Measurements from ENCODE around the gene RPS16. TPM values are rescaled to one million over a fixed set of nuclear protein-coding genes. Genes with fewer than 3 reads are reported as not detected.

Gene RPS16
- total and polyA plus RNA-seq, 3 experiments from 2014 or later, result 1,795 to 2,668 (median 2,654) TPM

- no peaks in the 10 kb centered on the region for H3K27me3 ChIP-seq (ENCODE audit: insufficient read depth, low read length, poor library complexity, severe bottlenecking)
- peaks cover 14% of the 10 kb centered on the region for H3K36me3 ChIP-seq (ENCODE audit: insufficient read depth, low read length)
- Mint-ChIP-seq H3K9me3 (peaks cover 0 to 20% (median 10%) of the 10 kb centered on the region in 5 donors), H3K4me1 (peaks cover 39 to 50% (median 46%) of the 10 kb centered on the region in 3 donors), H3K36me3 (peaks cover 13 to 57% (median 15%) of the 10 kb centered on the region in 3 donors), H3K27ac (peak overlapping the region; percentile 96 to 100 (median 98)), H3K27me3 (peaks cover 0 to 37% of the 10 kb centered on the region in 2 donors), H3K4me3 (peak overlapping the region; percentile 89 to 96 (median 92))
- DNase-seq, result peak; percentile 85 to 94 (median 90)
- ChIA-PET CTCF (interaction anchor here (0.7 to 2.3 kb wide), 15 partner anchors 12 to 289 kb away, joined by 3 to 207 read pairs (median 6); partner anchors contain the start of genes EID2B, GMFG, MED29 and PAF1), POLR2A (interaction anchor here (0.6 to 2.3 kb wide), 9 partner anchors 8 to 121 kb away, joined by 3 to 48 read pairs (median 7); partner anchors contain the start of genes EID2B, GMFG, MED29 and PAF1)
- no peaks in the 10 kb centered on the region for H3K9me3 ChIP-seq (ENCODE audit: low read length)
- peak overlapping the region; percentile 86 for H3K4me3 ChIP-seq (ENCODE audit: low read length)
- peak overlapping the region; percentile 97 for H3K27ac ChIP-seq (ENCODE audit: low read depth, low read length)
- peaks cover 28% of the 10 kb centered on the region for H3K4me1 ChIP-seq (ENCODE audit: insufficient read depth, low read length)
These were observed 24.0 kb downstream of the RPS16 start for GRCh38 chr19:39411832-39412099.

GRCh38 chr19:39411081-39411831 lies 24.5 kb downstream of the RPS16 start:
- peaks cover 14% of the 10 kb centered on the region for H3K36me3 ChIP-seq (ENCODE audit: insufficient read depth, low read length)
- DNase-seq, result peak in 1 of 5 donors; percentile 60
- peaks cover 0 to 38% of the 10 kb centered on the region in 2 donors for H3K27me3 Mint-ChIP-seq
- peak overlapping the region; percentile 86 for H3K4me3 ChIP-seq (ENCODE audit: low read length)
- CTCF ChIA-PET, result interaction anchor here (0.7 to 2.3 kb wide), 14 partner anchors 11 to 289 kb away, joined by 3 to 207 read pairs (median 6); partner anchors contain the start of genes EID2B, GMFG, MED29 and PAF1
- peak overlapping the region; percentile 89 to 96 (median 92) for H3K4me3 Mint-ChIP-seq
- H3K27me3 ChIP-seq (ENCODE audit: insufficient read depth, low read length, poor library complexity, severe bottlenecking), result no peaks in the 10 kb centered on the region
- peak overlapping the region; percentile 96 to 100 (median 98) for H3K27ac Mint-ChIP-seq
- H3K27ac ChIP-seq (ENCODE audit: low read depth, low read length), result peak overlapping the region; percentile 97
- H3K4me1 ChIP-seq (ENCODE audit: insufficient read depth, low read length), result peaks cover 29% of the 10 kb centered on the region
- peaks cover 13 to 56% (median 15%) of the 10 kb centered on the region in 3 donors for H3K36me3 Mint-ChIP-seq
- H3K4me1 Mint-ChIP-seq, result peaks cover 40 to 52% (median 48%) of the 10 kb centered on the region in 3 donors
- H3K9me3 ChIP-seq (ENCODE audit: low read length), result no peaks in the 10 kb centered on the region
- POLR2A ChIA-PET, result interaction anchor here (0.6 to 2.3 kb wide), 9 partner anchors 8 to 121 kb away, joined by 3 to 48 read pairs (median 7); partner anchors contain the start of genes EID2B, GMFG, MED29 and PAF1
- H3K9me3 Mint-ChIP-seq, result peaks cover 0 to 21% (median 10%) of the 10 kb centered on the region in 5 donors

GRCh38 chr19:39410831-39411080 lies 25.0 kb downstream of the RPS16 start:
- H3K9me3 ChIP-seq (ENCODE audit: low read length), result no peaks in the 10 kb centered on the region
- H3K27me3 ChIP-seq (ENCODE audit: insufficient read depth, low read length, poor library complexity, severe bottlenecking), result no peaks in the 10 kb centered on the region
- CTCF ChIA-PET, result interaction anchor here (1.4 to 2.3 kb wide), 5 partner anchors 11 to 288 kb away, joined by 5 to 207 read pairs (median 10); partner anchors contain the start of genes GMFG, MED29 and PAF1
- Mint-ChIP-seq H3K4me1 (peaks cover 45 to 57% (median 50%) of the 10 kb centered on the region in 3 donors), H3K27me3 (peaks cover 0 to 38% of the 10 kb centered on the region in 2 donors), H3K4me3 (peak overlapping the region; percentile 89 to 96 (median 92)), H3K27ac (peak overlapping the region; percentile 96 to 100 (median 98)), H3K9me3 (peaks cover 0 to 21% (median 10%) of the 10 kb centered on the region in 5 donors), H3K36me3 (peaks cover 13 to 57% (median 15%) of the 10 kb centered on the region in 3 donors)
- peaks cover 14% of the 10 kb centered on the region for H3K36me3 ChIP-seq (ENCODE audit: insufficient read depth, low read length)
- peak overlapping the region; percentile 97 for H3K27ac ChIP-seq (ENCODE audit: low read depth, low read length)
- peak overlapping the region; percentile 86 for H3K4me3 ChIP-seq (ENCODE audit: low read length)
- no peak for DNase-seq
- H3K4me1 ChIP-seq (ENCODE audit: insufficient read depth, low read length), result peaks cover 34% of the 10 kb centered on the region
- POLR2A ChIA-PET, result interaction anchor here (1.4 to 2.3 kb wide), 6 partner anchors 10 to 122 kb away, joined by 3 to 48 read pairs (median 18); partner anchors contain the start of genes EID2B, MED29, PAF1 and RPS16

GRCh38 chr19:39410017-39410830 lies 25.5 kb downstream of the RPS16 start:
- Histone ChIP-seq H3K27ac (ENCODE audit: low read depth, low read length) (peak overlapping the region; percentile 97), H3K36me3 (ENCODE audit: insufficient read depth, low read length) (peaks cover 14% of the 10 kb centered on the region), H3K4me3 (ENCODE audit: low read length) (peak overlapping the region; percentile 86), H3K27me3 (ENCODE audit: insufficient read depth, low read length, poor library complexity, severe bottlenecking) (no peaks in the 10 kb centered on the region), H3K9me3 (ENCODE audit: low read length) (no peaks in the 10 kb centered on the region), H3K4me1 (ENCODE audit: insufficient read depth, low read length) (peaks cover 39% of the 10 kb centered on the region)
- H3K9me3 Mint-ChIP-seq, result peaks cover 0 to 21% (median 10%) of the 10 kb centered on the region in 5 donors
- peak overlapping the region; percentile 89 to 96 (median 92) for H3K4me3 Mint-ChIP-seq
- peak overlapping the region; percentile 96 to 100 (median 98) for H3K27ac Mint-ChIP-seq
- ChIA-PET CTCF (no interaction called here), POLR2A (interaction anchor here (1.9 kb wide), 1 partner anchor 9 kb away, joined by 17 read pairs; no protein-coding TSS in a partner anchor)
- peaks cover 47 to 60% (median 55%) of the 10 kb centered on the region in 3 donors for H3K4me1 Mint-ChIP-seq
- H3K27me3 Mint-ChIP-seq, result peaks cover 0 to 40% of the 10 kb centered on the region in 2 donors
- DNase-seq, result peak in 4 of 5 donors; percentile 67 to 85 (median 80)
- H3K36me3 Mint-ChIP-seq, result peaks cover 13 to 57% (median 15%) of the 10 kb centered on the region in 3 donors

GRCh38 chr19:39409208-39410016 lies 26.3 kb downstream of the RPS16 start:
- Mint-ChIP-seq H3K9me3 (peaks cover 0 to 21% (median 10%) of the 10 kb centered on the region in 5 donors), H3K27ac (peak overlapping the region; percentile 96 to 100 (median 99)), H3K4me3 (peak overlapping the region; percentile 89 to 96 (median 92)), H3K27me3 (peaks cover 0 to 40% of the 10 kb centered on the region in 2 donors), H3K36me3 (peaks cover 13 to 53% (median 13%) of the 10 kb centered on the region in 3 donors), H3K4me1 (peaks cover 47 to 58% (median 57%) of the 10 kb centered on the region in 3 donors)
- DNase-seq, result peak; percentile 77 to 90 (median 85)
- Histone ChIP-seq H3K9me3 (ENCODE audit: low read length) (no peaks in the 10 kb centered on the region), H3K4me1 (ENCODE audit: insufficient read depth, low read length) (peaks cover 45% of the 10 kb centered on the region), H3K4me3 (ENCODE audit: low read length) (peak overlapping the region; percentile 86), H3K27ac (ENCODE audit: low read depth, low read length) (peak overlapping the region; percentile 97), H3K36me3 (ENCODE audit: insufficient read depth, low read length) (peaks cover 14% of the 10 kb centered on the region), H3K27me3 (ENCODE audit: insufficient read depth, low read length, poor library complexity, severe bottlenecking) (no peaks in the 10 kb centered on the region)
- POLR2A ChIA-PET, result interaction anchor here (1.9 to 4.3 kb wide), 4 partner anchors 9 to 26 kb away, joined by 17 to 96 read pairs (median 22); partner anchors contain the start of genes MED29, PAF1 and RPS16
- CTCF ChIA-PET, result interaction anchor here (4.2 kb wide), 1 partner anchor 12 kb away, joined by 70 read pairs; no protein-coding TSS in a partner anchor

GRCh38 chr19:39408392-39409207 lies 27.1 kb downstream of the RPS16 start:
- H3K36me3 ChIP-seq (ENCODE audit: insufficient read depth, low read length), result peaks cover 14% of the 10 kb centered on the region
- CTCF ChIA-PET, result interaction anchor here (1.3 to 4.2 kb wide), 4 partner anchors 11 to 286 kb away, joined by 4 to 70 read pairs (median 6); partner anchors contain the start of genes MED29 and PAF1
- Mint-ChIP-seq H3K27me3 (peaks cover 0 to 40% of the 10 kb centered on the region in 2 donors), H3K9me3 (peaks cover 0 to 21% (median 10%) of the 10 kb centered on the region in 5 donors), H3K36me3 (peaks cover 13 to 47% (median 13%) of the 10 kb centered on the region in 3 donors), H3K4me3 (peak overlapping the region; percentile 89 to 96 (median 92)), H3K4me1 (peaks cover 44 to 57% (median 54%) of the 10 kb centered on the region in 3 donors), H3K27ac (peak overlapping the region; percentile 95 to 100 (median 99))
- no peaks in the 10 kb centered on the region for H3K27me3 ChIP-seq (ENCODE audit: insufficient read depth, low read length, poor library complexity, severe bottlenecking)
- H3K27ac ChIP-seq (ENCODE audit: low read depth, low read length), result peak overlapping the region; percentile 97
- DNase-seq, result peak in 4 of 5 donors; percentile 47 to 59 (median 54)
- POLR2A ChIA-PET, result interaction anchor here (0.7 to 4.3 kb wide), 7 partner anchors 8 to 66 kb away, joined by 3 to 96 read pairs (median 17); partner anchors contain the start of genes MED29, PAF1, RPS16 and SAMD4B
- peaks cover 42% of the 10 kb centered on the region for H3K4me1 ChIP-seq (ENCODE audit: insufficient read depth, low read length)
- H3K4me3 ChIP-seq (ENCODE audit: low read length), result peak overlapping the region; percentile 83
- H3K9me3 ChIP-seq (ENCODE audit: low read length), result no peaks in the 10 kb centered on the region

Measured in CD8-positive, alpha-beta memory T cell (primary cell).